Measurements from ENCODE around the gene LMAN1L.

DNA sequence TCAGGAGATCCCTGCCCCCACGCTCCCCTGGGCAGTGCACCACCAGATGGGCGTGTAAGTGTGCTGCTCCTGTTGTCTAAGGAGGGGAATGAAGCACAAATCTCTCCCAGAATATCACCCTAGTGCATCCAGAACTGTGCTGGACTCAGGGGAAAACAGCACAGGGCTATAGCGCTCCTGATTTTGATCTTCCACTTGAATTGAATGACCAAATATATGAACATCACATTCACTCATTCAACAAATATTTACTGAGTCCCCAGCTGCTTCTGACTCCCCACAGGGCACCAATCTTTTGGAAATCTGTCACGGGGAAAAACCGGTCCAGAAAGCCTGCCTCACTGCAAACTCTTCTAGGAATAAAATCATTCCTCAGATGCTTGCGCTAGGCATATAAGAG, 16.2 kb downstream of the LMAN1L start:
- TF ChIP-seq POLR2A (IDR thresholded peaks at IDR 0.05), result no peak
- TF ChIP-seq, protein P1, sequence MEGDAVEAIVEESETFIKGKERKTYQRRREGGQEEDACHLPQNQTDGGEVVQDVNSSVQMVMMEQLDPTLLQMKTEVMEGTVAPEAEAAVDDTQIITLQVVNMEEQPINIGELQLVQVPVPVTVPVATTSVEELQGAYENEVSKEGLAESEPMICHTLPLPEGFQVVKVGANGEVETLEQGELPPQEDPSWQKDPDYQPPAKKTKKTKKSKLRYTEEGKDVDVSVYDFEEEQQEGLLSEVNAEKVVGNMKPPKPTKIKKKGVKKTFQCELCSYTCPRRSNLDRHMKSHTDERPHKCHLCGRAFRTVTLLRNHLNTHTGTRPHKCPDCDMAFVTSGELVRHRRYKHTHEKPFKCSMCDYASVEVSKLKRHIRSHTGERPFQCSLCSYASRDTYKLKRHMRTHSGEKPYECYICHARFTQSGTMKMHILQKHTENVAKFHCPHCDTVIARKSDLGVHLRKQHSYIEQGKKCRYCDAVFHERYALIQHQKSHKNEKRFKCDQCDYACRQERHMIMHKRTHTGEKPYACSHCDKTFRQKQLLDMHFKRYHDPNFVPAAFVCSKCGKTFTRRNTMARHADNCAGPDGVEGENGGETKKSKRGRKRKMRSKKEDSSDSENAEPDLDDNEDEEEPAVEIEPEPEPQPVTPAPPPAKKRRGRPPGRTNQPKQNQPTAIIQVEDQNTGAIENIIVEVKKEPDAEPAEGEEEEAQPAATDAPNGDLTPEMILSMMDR (IDR thresholded peaks at IDR 0.05), result no peak

Measured in Peyer's patch (tissue), 4 donors.